ENCODE measurements around the gene SLC35E2B. TPM values are rescaled to one million over a fixed set of nuclear protein-coding genes. Genes with fewer than 3 reads are reported as not detected.

Gene SLC35E2B
- total RNA-seq, 2 donors from 2014 or later, result 40.3 to 67.1 TPM

DNA sequence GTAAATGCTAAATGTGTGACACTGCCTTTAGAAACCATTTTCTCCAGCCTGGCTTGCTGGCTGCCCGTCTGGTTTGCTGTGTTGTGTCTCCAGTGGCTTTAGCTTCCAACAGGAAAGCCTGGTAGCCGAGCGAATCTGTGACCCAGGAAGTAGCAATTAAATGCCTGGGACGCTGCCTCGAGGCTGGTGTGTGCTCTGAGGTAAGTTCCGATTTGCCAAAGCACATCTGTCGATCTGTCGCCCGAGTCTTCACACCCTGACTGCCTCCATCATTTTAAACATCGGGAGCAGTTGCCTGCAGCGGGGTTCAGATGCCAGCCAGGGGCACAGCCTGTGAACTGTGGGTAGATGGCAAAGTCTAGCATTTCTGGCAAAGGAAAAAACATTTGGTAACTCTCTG lies 75.1 kb downstream of the SLC35E2B start:
- intact Hi-C loops (cut with DNase I), result no loop called here
- Histone ChIP-seq H3K4me1 (replicated peaks) (peaks cover 23% of the 10 kb centered on the region), H3K9me3 (no peaks in the 10 kb centered on the region), H3K36me3 (no peaks in the 10 kb centered on the region), H3K27me3 (replicated peaks; ENCODE audit: insufficient read depth) (no peaks in the 10 kb centered on the region), H3K4me3 (no peak overlapping the region), H3K27ac (no peak overlapping the region)
- DNase-seq (ENCODE audit: low spot score), result no peak
- 95% methylated on average over 11 of the region's 11 CpGs for WGBS
- TF ChIP-seq POLR2A (IDR thresholded peaks at IDR 0.05) (no peak), POLR2AphosphoS5 (IDR thresholded peaks at IDR 0.05) (no peak)
- TF ChIP-seq, protein P1, sequence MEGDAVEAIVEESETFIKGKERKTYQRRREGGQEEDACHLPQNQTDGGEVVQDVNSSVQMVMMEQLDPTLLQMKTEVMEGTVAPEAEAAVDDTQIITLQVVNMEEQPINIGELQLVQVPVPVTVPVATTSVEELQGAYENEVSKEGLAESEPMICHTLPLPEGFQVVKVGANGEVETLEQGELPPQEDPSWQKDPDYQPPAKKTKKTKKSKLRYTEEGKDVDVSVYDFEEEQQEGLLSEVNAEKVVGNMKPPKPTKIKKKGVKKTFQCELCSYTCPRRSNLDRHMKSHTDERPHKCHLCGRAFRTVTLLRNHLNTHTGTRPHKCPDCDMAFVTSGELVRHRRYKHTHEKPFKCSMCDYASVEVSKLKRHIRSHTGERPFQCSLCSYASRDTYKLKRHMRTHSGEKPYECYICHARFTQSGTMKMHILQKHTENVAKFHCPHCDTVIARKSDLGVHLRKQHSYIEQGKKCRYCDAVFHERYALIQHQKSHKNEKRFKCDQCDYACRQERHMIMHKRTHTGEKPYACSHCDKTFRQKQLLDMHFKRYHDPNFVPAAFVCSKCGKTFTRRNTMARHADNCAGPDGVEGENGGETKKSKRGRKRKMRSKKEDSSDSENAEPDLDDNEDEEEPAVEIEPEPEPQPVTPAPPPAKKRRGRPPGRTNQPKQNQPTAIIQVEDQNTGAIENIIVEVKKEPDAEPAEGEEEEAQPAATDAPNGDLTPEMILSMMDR (IDR thresholded peaks at IDR 0.05), result no peak

DNA sequence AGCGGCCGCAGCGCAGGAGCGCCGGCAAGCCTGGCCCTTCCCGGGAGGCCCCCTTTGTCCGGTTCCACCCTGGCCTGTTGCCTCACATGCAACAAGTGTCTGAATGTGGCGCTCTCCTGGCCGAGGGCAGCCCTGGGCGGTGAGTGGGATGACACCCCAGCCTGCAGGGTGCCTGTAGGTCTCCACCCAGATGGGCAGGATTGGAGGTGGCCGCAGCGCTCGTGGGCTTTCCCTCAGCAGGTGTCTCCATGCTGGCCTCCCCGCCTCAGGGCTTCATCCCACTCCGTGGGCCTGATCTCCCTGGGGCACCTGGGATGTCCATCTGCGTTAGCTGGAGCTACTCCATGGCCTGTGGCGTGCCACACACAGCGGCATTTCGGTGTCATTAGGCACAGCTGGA lies 75.8 kb downstream of the SLC35E2B start:
- no peak for DNase-seq (ENCODE audit: low spot score)
- WGBS, result 78% methylated on average over 19 of the region's 19 CpGs

DNA sequence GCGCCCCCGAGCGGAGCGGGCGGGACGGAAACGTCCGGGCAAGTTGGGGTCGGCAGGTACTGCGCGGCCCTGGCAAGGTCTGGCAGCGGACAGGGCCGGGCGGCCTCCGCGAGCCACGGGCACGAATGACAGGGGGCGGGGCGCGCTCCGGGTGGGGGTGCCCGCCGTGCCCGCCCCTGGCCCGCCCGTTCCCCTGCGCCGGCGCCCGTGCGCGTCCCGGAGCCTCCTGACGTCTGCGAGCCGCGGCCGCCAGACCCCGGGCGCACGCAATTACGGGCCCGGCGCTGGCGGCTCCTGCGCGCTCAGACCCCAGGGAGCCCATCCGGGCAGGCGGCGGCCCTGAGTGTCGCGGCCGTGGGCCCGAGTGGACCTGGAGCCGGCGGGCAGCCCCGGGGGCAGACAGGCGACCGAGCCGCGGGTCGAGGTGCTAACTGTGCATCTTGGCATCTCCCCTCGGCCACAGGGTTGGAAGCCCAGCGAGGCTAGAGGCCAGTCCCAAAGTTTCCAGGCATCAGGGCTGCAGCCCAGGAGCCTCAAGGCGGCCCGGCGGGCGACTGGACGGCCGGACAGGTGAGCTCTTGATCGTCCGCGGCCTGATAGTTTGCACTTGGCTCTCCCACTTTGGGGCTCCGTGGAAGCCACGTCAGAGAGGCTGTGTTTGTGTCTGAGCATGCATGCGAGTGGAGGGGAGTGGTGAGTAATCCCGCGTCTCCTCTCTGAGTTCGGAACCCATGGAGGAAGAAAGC lies 76.4 kb downstream of the SLC35E2B start:
- DNase-seq (ENCODE audit: low spot score), result peak; percentile 33
- 8% methylated on average over 54 of the region's 80 CpGs for WGBS
- H3K4me1 ChIP-seq (replicated peaks), result peaks cover 23% of the 10 kb centered on the region
- peak overlapping the region; percentile 100 for H3K4me3 ChIP-seq
- intact Hi-C loops (cut with DNase I), result no loop called here
- no peaks in the 10 kb centered on the region for H3K9me3 ChIP-seq
- H3K36me3 ChIP-seq, result no peaks in the 10 kb centered on the region
- no peak for TF ChIP-seq POLR2AphosphoS5 (IDR thresholded peaks at IDR 0.05)
- TF ChIP-seq, protein P1 (IDR thresholded peaks at IDR 0.05), result peak in 1 of 4 experiments; percentile 4
- H3K27ac ChIP-seq, result peak overlapping the region; percentile 100
- H3K27me3 ChIP-seq (replicated peaks; ENCODE audit: insufficient read depth), result no peaks in the 10 kb centered on the region

More for the DNA sequence above, 75.8 kb downstream of the SLC35E2B start:
- Histone ChIP-seq H3K9me3 (no peaks in the 10 kb centered on the region), H3K36me3 (no peaks in the 10 kb centered on the region), H3K27me3 (replicated peaks; ENCODE audit: insufficient read depth) (no peaks in the 10 kb centered on the region), H3K27ac (no peak overlapping the region), H3K4me3 (peak overlapping the region; percentile 100), H3K4me1 (replicated peaks) (peaks cover 23% of the 10 kb centered on the region)
- no peak for TF ChIP-seq POLR2A (IDR thresholded peaks at IDR 0.05)
- TF ChIP-seq, protein P1 (IDR thresholded peaks at IDR 0.05), result no peak
- no peak for TF ChIP-seq POLR2AphosphoS5 (IDR thresholded peaks at IDR 0.05)
- intact Hi-C loops (cut with DNase I), result no loop called here

DNA sequence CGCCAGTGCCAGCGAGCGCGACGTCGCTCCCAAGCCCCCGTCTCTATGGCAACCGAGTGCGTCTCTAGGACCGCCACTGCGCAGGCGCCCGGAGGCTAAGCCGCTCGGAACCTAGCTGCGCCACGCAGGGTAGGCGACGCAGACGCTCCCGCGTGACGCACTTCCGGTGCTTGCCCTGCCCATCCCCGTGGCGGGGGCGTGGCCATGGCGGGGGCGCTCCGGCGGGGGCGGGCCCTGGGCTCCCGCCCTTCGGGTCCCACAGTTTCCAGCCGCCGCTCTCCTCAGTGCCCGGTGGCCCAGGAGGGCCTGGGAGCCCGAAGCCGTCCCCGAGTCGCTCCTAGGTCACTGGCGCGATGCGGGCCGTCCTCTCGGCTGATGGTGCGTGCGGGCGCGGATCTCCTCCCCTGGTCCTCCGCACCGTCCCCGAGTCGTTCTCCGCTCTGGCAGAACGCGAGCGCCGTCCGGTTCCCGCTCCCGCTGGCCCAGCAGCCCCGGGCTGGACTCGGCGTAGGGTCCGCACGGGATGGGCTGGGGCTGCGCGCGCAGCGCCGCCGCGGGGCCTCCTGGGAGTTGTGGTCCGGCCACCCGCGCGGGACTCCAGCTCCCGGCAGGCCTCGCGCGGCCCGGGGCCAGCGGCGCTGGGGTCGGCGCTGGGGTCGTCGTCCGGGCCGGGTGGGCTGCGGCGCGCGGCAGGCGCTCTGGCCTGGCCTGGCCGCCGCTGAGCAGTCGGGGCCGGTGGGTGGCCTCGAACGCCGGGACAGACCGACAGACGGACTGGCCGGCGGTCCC lies 77.1 kb downstream of the SLC35E2B start, which contains the start of gene MIB2:
Gene MIB2, plus strand, starts transcription at position 245 of the 789 bp plus-strand sequence. CDS start 7,953 bp downstream, outside the sequence.
- DNase-seq (ENCODE audit: low spot score), result peak; percentile 95
- Histone ChIP-seq H3K27me3 (replicated peaks; ENCODE audit: insufficient read depth) (no peaks in the 10 kb centered on the region), H3K9me3 (no peaks in the 10 kb centered on the region), H3K27ac (peak within 1 kb of the TSS; percentile 100), H3K36me3 (no peaks in the 10 kb centered on the region), H3K4me3 (peak within 1 kb of the TSS; percentile 100), H3K4me1 (replicated peaks) (peaks cover 26% of the 10 kb centered on the region)
- TF ChIP-seq, protein P1 (IDR thresholded peaks at IDR 0.05), result peak in 2 of 4 experiments; percentile 4
- TF ChIP-seq POLR2AphosphoS5 (IDR thresholded peaks at IDR 0.05) (peak; percentile 96), POLR2A (IDR thresholded peaks at IDR 0.05) (peak; percentile 52)
- intact Hi-C loops (cut with DNase I), result loop anchor here (2.0 kb wide), 1 partner anchor 41 kb away; the partner anchor contains the start of gene SSU72
- WGBS, result under 1% methylated on average over 58 of the region's 107 CpGs
